IgD-negative memory B cell (primary cell): Measurements from ENCODE around the gene LRTM2. TPM values are rescaled to one million over a fixed set of nuclear protein-coding genes. Genes with fewer than 3 reads are reported as not detected.

ENCODE experiments used
- H3K27ac Mint-ChIP-seq, 3 donors: one replicate each; pipeline ENCODE4 v1.8.0; 2020 to 2022; ENCODE audit warnings: mild to moderate bottlenecking in 3 of 3, mixed read lengths in 3 of 3, moderate library complexity in 1 of 3
- H3K27me3 Mint-ChIP-seq: one replicate; pipeline ENCODE4 v1.8.0; 2021; ENCODE audit warnings: mixed read lengths
- H3K36me3 Mint-ChIP-seq: one replicate; pipeline ENCODE4 v1.8.0; 2020; ENCODE audit warnings: mild to moderate bottlenecking, mixed read lengths
- H3K4me1 Mint-ChIP-seq, 3 donors: one replicate each; pipeline ENCODE4 v1.8.0; 2020 to 2022; ENCODE audit warnings: mixed read lengths in 3 of 3, mild to moderate bottlenecking in 1 of 3
- H3K4me3 Mint-ChIP-seq, 4 donors: one replicate each; pipeline ENCODE4 v1.8.0; 2020 to 2022; ENCODE audit warnings: mild to moderate bottlenecking in 4 of 4, mixed read lengths in 4 of 4, moderate library complexity in 3 of 4
- H3K9me3 Mint-ChIP-seq, 3 donors: one replicate each; pipeline ENCODE4 v1.8.0; 2020 to 2021; ENCODE audit warnings: mixed read lengths in 3 of 3, mild to moderate bottlenecking in 1 of 3
- polyA plus RNA-seq: library from polyadenylated mRNA; unstranded; fragments of 300-500 nt; fragmentation: Illumina TruSeq; gene quantifications from one replicate; pipeline ENCODE4 v1.2.3, GENCODE V29; 2021

Gene LRTM2
- polyA plus RNA-seq, 1 donor from 2014 or later, result not detected

- Mint-ChIP-seq H3K36me3 (no peaks in the 10 kb centered on the region), H3K4me1 (peaks cover 14 to 19% (median 18%) of the 10 kb centered on the region in 3 donors)
These were observed 25.8 kb upstream of the LRTM2 start for GRCh38 chr12:1794440-1795090.

GRCh38 chr12:1795221-1795784 lies 25.1 kb upstream of the LRTM2 start:
- Mint-ChIP-seq H3K9me3 (no peaks in the 10 kb centered on the region), H3K27ac (peak overlapping the region in 1 of 3 donors; percentile 71), H3K4me1 (peaks cover 16 to 19% (median 19%) of the 10 kb centered on the region in 3 donors), H3K27me3 (no peaks in the 10 kb centered on the region), H3K4me3 (peak overlapping the region in 3 of 4 donors; percentile 89 to 93 (median 90)), H3K36me3 (no peaks in the 10 kb centered on the region)

More at GRCh38 chr12:1794440-1795090, 25.8 kb upstream of the LRTM2 start:
- Mint-ChIP-seq H3K27ac (no peak overlapping the region), H3K9me3 (no peaks in the 10 kb centered on the region), H3K4me3 (peak overlapping the region in 2 of 4 donors; percentile 8 to 93), H3K27me3 (no peaks in the 10 kb centered on the region)

GRCh38 chr12:1795785-1796514 lies 24.4 kb upstream of the LRTM2 start:
- peak overlapping the region in 2 of 3 donors; percentile 86 to 92 for H3K27ac Mint-ChIP-seq
- peak overlapping the region; percentile 89 to 97 (median 95) for H3K4me3 Mint-ChIP-seq
- peaks cover 20 to 24% (median 21%) of the 10 kb centered on the region in 3 donors for H3K4me1 Mint-ChIP-seq
- H3K27me3 Mint-ChIP-seq, result peaks cover 1% of the 10 kb centered on the region
- no peaks in the 10 kb centered on the region for H3K36me3 Mint-ChIP-seq
- H3K9me3 Mint-ChIP-seq, result no peaks in the 10 kb centered on the region

- peak overlapping the region; percentile 89 to 97 (median 95) for H3K4me3 Mint-ChIP-seq
- H3K27me3 Mint-ChIP-seq, result peaks cover 1% of the 10 kb centered on the region
- no peaks in the 10 kb centered on the region for H3K9me3 Mint-ChIP-seq
- H3K27ac Mint-ChIP-seq, result peak overlapping the region in 2 of 3 donors; percentile 86 to 92
- H3K4me1 Mint-ChIP-seq, result peaks cover 18 to 19% (median 18%) of the 10 kb centered on the region in 3 donors
- H3K36me3 Mint-ChIP-seq, result no peaks in the 10 kb centered on the region
These were observed 23.8 kb upstream of the LRTM2 start for GRCh38 chr12:1796515-1797010.

- Mint-ChIP-seq H3K9me3 (no peaks in the 10 kb centered on the region), H3K4me3 (peak overlapping the region; percentile 89 to 93 (median 91)), H3K27ac (peak overlapping the region; percentile 56 to 80 (median 63)), H3K4me1 (peaks cover 15 to 18% (median 16%) of the 10 kb centered on the region in 3 donors), H3K27me3 (peaks cover 1% of the 10 kb centered on the region), H3K36me3 (no peaks in the 10 kb centered on the region)
These were observed 23.1 kb upstream of the LRTM2 start for GRCh38 chr12:1797011-1797901.

GRCh38 chr12:1797991-1798640 lies 22.2 kb upstream of the LRTM2 start:
- H3K9me3 Mint-ChIP-seq, result no peaks in the 10 kb centered on the region
- peak overlapping the region in 2 of 3 donors; percentile 16 to 18 for H3K27ac Mint-ChIP-seq
- peak overlapping the region; percentile 12 to 93 (median 41) for H3K4me3 Mint-ChIP-seq
- no peaks in the 10 kb centered on the region for H3K36me3 Mint-ChIP-seq
- H3K27me3 Mint-ChIP-seq, result peaks cover 1% of the 10 kb centered on the region
- H3K4me1 Mint-ChIP-seq, result peaks cover 15 to 18% (median 16%) of the 10 kb centered on the region in 3 donors

- Mint-ChIP-seq H3K27me3 (peaks cover 1% of the 10 kb centered on the region), H3K4me1 (peaks cover 15 to 18% (median 16%) of the 10 kb centered on the region in 3 donors), H3K9me3 (no peaks in the 10 kb centered on the region), H3K27ac (peak overlapping the region in 1 of 3 donors; percentile 2), H3K36me3 (no peaks in the 10 kb centered on the region), H3K4me3 (peak overlapping the region in 3 of 4 donors; percentile 33 to 93 (median 47))
These were observed 21.7 kb upstream of the LRTM2 start for GRCh38 chr12:1798641-1799020.

GRCh38 chr12:1799051-1799881 lies 21.1 kb upstream of the LRTM2 start:
- Mint-ChIP-seq H3K36me3 (no peaks in the 10 kb centered on the region), H3K4me1 (peaks cover 15 to 20% (median 16%) of the 10 kb centered on the region in 3 donors), H3K9me3 (peaks cover 0 to 1% (median 0%) of the 10 kb centered on the region in 3 donors), H3K4me3 (peak overlapping the region in 2 of 4 donors; percentile 47 to 48), H3K27me3 (peaks cover 1% of the 10 kb centered on the region), H3K27ac (no peak overlapping the region)

- Mint-ChIP-seq H3K4me1 (peaks cover 20 to 24% (median 20%) of the 10 kb centered on the region in 3 donors), H3K27ac (no peak overlapping the region), H3K36me3 (no peaks in the 10 kb centered on the region), H3K4me3 (peak overlapping the region in 2 of 4 donors; percentile 12 to 48), H3K9me3 (peaks cover 1 to 4% (median 2%) of the 10 kb centered on the region in 3 donors), H3K27me3 (peaks cover 1% of the 10 kb centered on the region)
These were observed 20.4 kb upstream of the LRTM2 start for GRCh38 chr12:1799882-1800400.

- peaks cover 1 to 4% (median 2%) of the 10 kb centered on the region in 3 donors for H3K9me3 Mint-ChIP-seq
- H3K4me3 Mint-ChIP-seq, result peak overlapping the region in 3 of 4 donors; percentile 16 to 76 (median 58)
- peaks cover 20 to 24% (median 20%) of the 10 kb centered on the region in 3 donors for H3K4me1 Mint-ChIP-seq
- peak overlapping the region in 1 of 3 donors; percentile 34 for H3K27ac Mint-ChIP-seq
- H3K36me3 Mint-ChIP-seq, result no peaks in the 10 kb centered on the region
- peaks cover 1% of the 10 kb centered on the region for H3K27me3 Mint-ChIP-seq
These were observed 19.7 kb upstream of the LRTM2 start for GRCh38 chr12:1800401-1801302.

GRCh38 chr12:1801303-1801975 lies 18.9 kb upstream of the LRTM2 start:
- Mint-ChIP-seq H3K36me3 (no peaks in the 10 kb centered on the region), H3K9me3 (peaks cover 1 to 4% (median 2%) of the 10 kb centered on the region in 3 donors), H3K4me3 (peak overlapping the region in 1 of 4 donors; percentile 16), H3K4me1 (peaks cover 16 to 18% (median 17%) of the 10 kb centered on the region in 3 donors), H3K27me3 (peaks cover 1% of the 10 kb centered on the region), H3K27ac (peak overlapping the region in 1 of 3 donors; percentile 34)
